Measurements from ENCODE around the gene RAB7B. TPM values are rescaled to one million over a fixed set of nuclear protein-coding genes. Genes with fewer than 3 reads are reported as not detected.

The RAB7B gene
- total and polyA plus RNA-seq, 2 of the 13 experiments (the other 11 are each of a cell fraction or from before 2014, with no cell fraction given): 0.05 to 0.46 TPM

- TF ChIP-seq, protein P1, sequence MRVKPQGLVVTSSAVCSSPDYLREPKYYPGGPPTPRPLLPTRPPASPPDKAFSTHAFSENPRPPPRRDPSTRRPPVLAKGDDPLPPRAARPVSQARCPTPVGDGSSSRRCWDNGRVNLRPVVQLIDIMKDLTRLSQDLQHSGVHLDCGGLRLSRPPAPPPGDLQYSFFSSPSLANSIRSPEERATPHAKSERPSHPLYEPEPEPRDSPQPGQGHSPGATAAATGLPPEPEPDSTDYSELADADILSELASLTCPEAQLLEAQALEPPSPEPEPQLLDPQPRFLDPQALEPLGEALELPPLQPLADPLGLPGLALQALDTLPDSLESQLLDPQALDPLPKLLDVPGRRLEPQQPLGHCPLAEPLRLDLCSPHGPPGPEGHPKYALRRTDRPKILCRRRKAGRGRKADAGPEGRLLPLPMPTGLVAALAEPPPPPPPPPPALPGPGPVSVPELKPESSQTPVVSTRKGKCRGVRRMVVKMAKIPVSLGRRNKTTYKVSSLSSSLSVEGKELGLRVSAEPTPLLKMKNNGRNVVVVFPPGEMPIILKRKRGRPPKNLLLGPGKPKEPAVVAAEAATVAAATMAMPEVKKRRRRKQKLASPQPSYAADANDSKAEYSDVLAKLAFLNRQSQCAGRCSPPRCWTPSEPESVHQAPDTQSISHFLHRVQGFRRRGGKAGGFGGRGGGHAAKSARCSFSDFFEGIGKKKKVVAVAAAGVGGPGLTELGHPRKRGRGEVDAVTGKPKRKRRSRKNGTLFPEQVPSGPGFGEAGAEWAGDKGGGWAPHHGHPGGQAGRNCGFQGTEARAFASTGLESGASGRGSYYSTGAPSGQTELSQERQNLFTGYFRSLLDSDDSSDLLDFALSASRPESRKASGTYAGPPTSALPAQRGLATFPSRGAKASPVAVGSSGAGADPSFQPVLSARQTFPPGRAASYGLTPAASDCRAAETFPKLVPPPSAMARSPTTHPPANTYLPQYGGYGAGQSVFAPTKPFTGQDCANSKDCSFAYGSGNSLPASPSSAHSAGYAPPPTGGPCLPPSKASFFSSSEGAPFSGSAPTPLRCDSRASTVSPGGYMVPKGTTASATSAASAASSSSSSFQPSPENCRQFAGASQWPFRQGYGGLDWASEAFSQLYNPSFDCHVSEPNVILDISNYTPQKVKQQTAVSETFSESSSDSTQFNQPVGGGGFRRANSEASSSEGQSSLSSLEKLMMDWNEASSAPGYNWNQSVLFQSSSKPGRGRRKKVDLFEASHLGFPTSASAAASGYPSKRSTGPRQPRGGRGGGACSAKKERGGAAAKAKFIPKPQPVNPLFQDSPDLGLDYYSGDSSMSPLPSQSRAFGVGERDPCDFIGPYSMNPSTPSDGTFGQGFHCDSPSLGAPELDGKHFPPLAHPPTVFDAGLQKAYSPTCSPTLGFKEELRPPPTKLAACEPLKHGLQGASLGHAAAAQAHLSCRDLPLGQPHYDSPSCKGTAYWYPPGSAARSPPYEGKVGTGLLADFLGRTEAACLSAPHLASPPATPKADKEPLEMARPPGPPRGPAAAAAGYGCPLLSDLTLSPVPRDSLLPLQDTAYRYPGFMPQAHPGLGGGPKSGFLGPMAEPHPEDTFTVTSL (CRISPR knock-in tag; IDR thresholded peaks at IDR 0.05; ENCODE audit: borderline replicate concordance): 0 out of 2 replicates have a peak, but pooled peaks have one; percentile 43
- TF ChIP-seq, protein P2, sequence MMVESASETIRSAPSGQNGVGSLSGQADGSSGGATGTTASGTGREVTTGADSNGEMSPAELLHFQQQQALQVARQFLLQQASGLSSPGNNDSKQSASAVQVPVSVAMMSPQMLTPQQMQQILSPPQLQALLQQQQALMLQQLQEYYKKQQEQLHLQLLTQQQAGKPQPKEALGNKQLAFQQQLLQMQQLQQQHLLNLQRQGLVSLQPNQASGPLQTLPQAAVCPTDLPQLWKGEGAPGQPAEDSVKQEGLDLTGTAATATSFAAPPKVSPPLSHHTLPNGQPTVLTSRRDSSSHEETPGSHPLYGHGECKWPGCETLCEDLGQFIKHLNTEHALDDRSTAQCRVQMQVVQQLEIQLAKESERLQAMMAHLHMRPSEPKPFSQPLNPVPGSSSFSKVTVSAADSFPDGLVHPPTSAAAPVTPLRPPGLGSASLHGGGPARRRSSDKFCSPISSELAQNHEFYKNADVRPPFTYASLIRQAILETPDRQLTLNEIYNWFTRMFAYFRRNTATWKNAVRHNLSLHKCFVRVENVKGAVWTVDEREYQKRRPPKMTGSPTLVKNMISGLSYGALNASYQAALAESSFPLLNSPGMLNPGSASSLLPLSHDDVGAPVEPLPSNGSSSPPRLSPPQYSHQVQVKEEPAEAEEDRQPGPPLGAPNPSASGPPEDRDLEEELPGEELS (CRISPR knock-in tag; IDR thresholded peaks at IDR 0.05): no peak
- TF ChIP-seq FOXK1 (CRISPR knock-in tag; IDR thresholded peaks at IDR 0.05; ENCODE audit: borderline replicate concordance, low read depth) (no peak), ZNF350 (CRISPR knock-in tag; IDR thresholded peaks at IDR 0.05; ENCODE audit: borderline replicate concordance, low read depth) (peak; percentile 36; the same call in 1 of the 2 replicates), RXRB (CRISPR knock-in tag; IDR thresholded peaks at IDR 0.05; ENCODE audit: borderline replicate concordance) (no peak), POGZ (CRISPR knock-in tag; IDR thresholded peaks at IDR 0.05) (no peak), EZH2 (conservative IDR thresholded peaks at IDR 0.05; ENCODE audit: low read depth, low read length) (no peak), ZUFSP (CRISPR knock-in tag; IDR thresholded peaks at IDR 0.05; ENCODE audit: borderline replicate concordance) (no peak), HOXA7 (CRISPR knock-in tag; IDR thresholded peaks at IDR 0.05) (no peak), MAFG (CRISPR knock-in tag; IDR thresholded peaks at IDR 0.05) (peak; percentile 76), ONECUT2 (CRISPR knock-in tag; IDR thresholded peaks at IDR 0.05) (peak; percentile 95), ZFP36L1 (CRISPR knock-in tag; IDR thresholded peaks at IDR 0.05) (0 out of 2 replicates have a peak, but pooled peaks have one; percentile 69), ZNF572 (CRISPR knock-in tag; IDR thresholded peaks at IDR 0.05) (peak; percentile 70; the same call in 1 of the 2 replicates), CHD4 (IDR thresholded peaks at IDR 0.05; ENCODE audit: borderline replicate concordance, low read length) (no peak)
- TF ChIP-seq, protein P3, sequence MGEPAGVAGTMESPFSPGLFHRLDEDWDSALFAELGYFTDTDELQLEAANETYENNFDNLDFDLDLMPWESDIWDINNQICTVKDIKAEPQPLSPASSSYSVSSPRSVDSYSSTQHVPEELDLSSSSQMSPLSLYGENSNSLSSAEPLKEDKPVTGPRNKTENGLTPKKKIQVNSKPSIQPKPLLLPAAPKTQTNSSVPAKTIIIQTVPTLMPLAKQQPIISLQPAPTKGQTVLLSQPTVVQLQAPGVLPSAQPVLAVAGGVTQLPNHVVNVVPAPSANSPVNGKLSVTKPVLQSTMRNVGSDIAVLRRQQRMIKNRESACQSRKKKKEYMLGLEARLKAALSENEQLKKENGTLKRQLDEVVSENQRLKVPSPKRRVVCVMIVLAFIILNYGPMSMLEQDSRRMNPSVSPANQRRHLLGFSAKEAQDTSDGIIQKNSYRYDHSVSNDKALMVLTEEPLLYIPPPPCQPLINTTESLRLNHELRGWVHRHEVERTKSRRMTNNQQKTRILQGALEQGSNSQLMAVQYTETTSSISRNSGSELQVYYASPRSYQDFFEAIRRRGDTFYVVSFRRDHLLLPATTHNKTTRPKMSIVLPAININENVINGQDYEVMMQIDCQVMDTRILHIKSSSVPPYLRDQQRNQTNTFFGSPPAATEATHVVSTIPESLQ (CRISPR knock-in tag; conservative IDR thresholded peaks at IDR 0.05): no peak
These were observed 19.1 kb downstream of the RAB7B start (continued) for GRCh38 chr1:205983925-205984725.
